OCI-LY1 (cell line): ENCODE results near the gene CAMTA1.

Experiments
- H2AFZ ChIP-seq: fragments of 200-600 bp; sonication (generic), shearing (Covaris generic); 2 replicates; pipeline ENCODE4 v1.6.0; 2014; ENCODE audit warnings: antibody characterized with exemption, mild to moderate bottlenecking, low read length
- H3F3A ChIP-seq: fragments of 200-600 bp; sonication (generic), shearing (Covaris generic); 2 replicates; pipeline ENCODE4 v1.6.0; 2014; ENCODE audit warnings: mild to moderate bottlenecking, antibody characterized with exemption, low read length, moderate library complexity; ENCODE audit not compliant: insufficient read depth
- H3K27ac ChIP-seq: fragments of 200-600 bp; sonication (generic); 2 replicates; pipeline ENCODE4 v1.5.1; 2014; ENCODE audit warnings: low read length, mixed run types, mild to moderate bottlenecking, low read depth; ENCODE audit not compliant: poor library complexity, severe bottlenecking
- H3K27me3 ChIP-seq: fragments of 200-600 bp; sonication (generic); 2 replicates; pipeline ENCODE4 v1.6.0; 2014; ENCODE audit warnings: antibody characterized with exemption, mild to moderate bottlenecking, low read length, moderate library complexity; ENCODE audit not compliant: insufficient read depth
- H3K36me3 ChIP-seq: fragments of 200-600 bp; sonication (generic); 2 replicates; pipeline ENCODE4 v1.6.1; 2014; ENCODE audit warnings: mild to moderate bottlenecking, antibody characterized with exemption, low read length, moderate library complexity, mixed read lengths; ENCODE audit not compliant: insufficient read depth
- H3K4me1 ChIP-seq: fragments of 200-600 bp; sonication (generic); 2 replicates; pipeline ENCODE4 v1.5.1; 2014; ENCODE audit warnings: mild to moderate bottlenecking, low read length, moderate library complexity; ENCODE audit not compliant: insufficient read depth, severe bottlenecking
- H3K4me2 ChIP-seq: fragments of 200-600 bp; sonication (generic), shearing (Covaris generic); 2 replicates; pipeline ENCODE4 v1.6.1; 2014; ENCODE audit warnings: low read length
- H3K4me3 ChIP-seq: fragments of 200-600 bp; sonication (generic); 2 replicates; pipeline ENCODE4 v1.5.1; 2014; ENCODE audit warnings: low read length, low read depth, mild to moderate bottlenecking, mixed read lengths; ENCODE audit not compliant: poor library complexity, severe bottlenecking
- H3K79me2 ChIP-seq: fragments of 200-600 bp; shearing (Covaris generic); 2 replicates; pipeline ENCODE4 v1.6.1; 2016; ENCODE audit warnings: mixed run types, low read length, mixed read lengths; ENCODE audit not compliant: insufficient read depth
- H3K9ac ChIP-seq: fragments of 200-600 bp; sonication (generic), shearing (Covaris generic); 2 replicates; pipeline ENCODE4 v1.6.1; 2014; ENCODE audit warnings: mild to moderate bottlenecking, low read length, mixed read lengths
- H3K9me2 ChIP-seq: fragments of 200-600 bp; sonication (generic), shearing (Covaris generic); 2 replicates; pipeline ENCODE4 v1.6.1; 2014; ENCODE audit warnings: low read depth, mild to moderate bottlenecking, low read length, mixed read lengths
- H3K9me3 ChIP-seq: fragments of 200-600 bp; shearing (Covaris generic); 2 replicates; pipeline ENCODE4 v1.6.1; 2014; ENCODE audit warnings: low read length, mixed read lengths
- H4K20me1 ChIP-seq: fragments of 200-600 bp; sonication (generic), shearing (Covaris generic); 2 replicates; pipeline ENCODE4 v1.6.0; 2016; ENCODE audit warnings: mild to moderate bottlenecking, low read length; ENCODE audit not compliant: insufficient read depth
- EZH2 ChIP-seq: fragments of 200-600 bp; sonication (generic), shearing (Covaris generic); IDR thresholded peaks from 2 replicates; pipeline ENCODE4 v1.8.0; 2017; ENCODE audit warnings: borderline replicate concordance, mixed run types, mild to moderate bottlenecking, antibody characterized with exemption, low read length, moderate library complexity, mixed read lengths
- TF ChIP-seq, protein P1 (sequence below): fragments of 200-600 bp; sonication (generic), shearing (Covaris generic); IDR thresholded peaks from 2 replicates; pipeline ENCODE4 v1.5.1; 2017; ENCODE audit warnings: mild to moderate bottlenecking, antibody characterized with exemption, low read length, moderate library complexity, mixed read lengths

The CAMTA1 gene

DNA sequence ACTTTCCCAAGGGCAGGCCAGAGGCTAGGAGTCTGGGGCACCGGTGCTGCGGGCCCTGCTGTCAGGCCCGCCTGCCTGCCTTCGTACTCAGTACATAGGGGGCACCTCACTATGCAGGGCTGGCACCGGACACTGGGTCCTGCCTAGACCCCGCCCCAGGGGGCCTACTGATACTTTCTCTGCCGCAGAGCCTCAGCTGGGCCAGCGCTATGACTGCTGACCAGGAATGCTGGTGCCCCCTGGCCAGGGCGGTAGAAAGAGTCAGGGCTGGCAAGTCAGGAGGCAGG, 857.1 kb downstream of the CAMTA1 start:
- no peaks in the 10 kb centered on the region for H4K20me1 ChIP-seq
- no peaks in the 10 kb centered on the region for H3K79me2 ChIP-seq
- H3K4me2 ChIP-seq = no peak overlapping the region
- H3K4me3 ChIP-seq = no peak overlapping the region
- H3K27ac ChIP-seq = no peak overlapping the region
- no peaks in the 10 kb centered on the region for H3K4me1 ChIP-seq
- H3K27me3 ChIP-seq = no peaks in the 10 kb centered on the region; the same call in 1 of the 2 replicates
- no peaks in the 10 kb centered on the region for H3F3A ChIP-seq
- no peak for TF ChIP-seq EZH2
- TF ChIP-seq, protein P1, sequence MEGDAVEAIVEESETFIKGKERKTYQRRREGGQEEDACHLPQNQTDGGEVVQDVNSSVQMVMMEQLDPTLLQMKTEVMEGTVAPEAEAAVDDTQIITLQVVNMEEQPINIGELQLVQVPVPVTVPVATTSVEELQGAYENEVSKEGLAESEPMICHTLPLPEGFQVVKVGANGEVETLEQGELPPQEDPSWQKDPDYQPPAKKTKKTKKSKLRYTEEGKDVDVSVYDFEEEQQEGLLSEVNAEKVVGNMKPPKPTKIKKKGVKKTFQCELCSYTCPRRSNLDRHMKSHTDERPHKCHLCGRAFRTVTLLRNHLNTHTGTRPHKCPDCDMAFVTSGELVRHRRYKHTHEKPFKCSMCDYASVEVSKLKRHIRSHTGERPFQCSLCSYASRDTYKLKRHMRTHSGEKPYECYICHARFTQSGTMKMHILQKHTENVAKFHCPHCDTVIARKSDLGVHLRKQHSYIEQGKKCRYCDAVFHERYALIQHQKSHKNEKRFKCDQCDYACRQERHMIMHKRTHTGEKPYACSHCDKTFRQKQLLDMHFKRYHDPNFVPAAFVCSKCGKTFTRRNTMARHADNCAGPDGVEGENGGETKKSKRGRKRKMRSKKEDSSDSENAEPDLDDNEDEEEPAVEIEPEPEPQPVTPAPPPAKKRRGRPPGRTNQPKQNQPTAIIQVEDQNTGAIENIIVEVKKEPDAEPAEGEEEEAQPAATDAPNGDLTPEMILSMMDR = no peak
- no peaks in the 10 kb centered on the region for H3K9me3 ChIP-seq
- no peak overlapping the region for H3K9ac ChIP-seq
- no peaks in the 10 kb centered on the region for H3K36me3 ChIP-seq
- H3K9me2 ChIP-seq = no peaks in the 10 kb centered on the region
- no peak overlapping the region for H2AFZ ChIP-seq

DNA sequence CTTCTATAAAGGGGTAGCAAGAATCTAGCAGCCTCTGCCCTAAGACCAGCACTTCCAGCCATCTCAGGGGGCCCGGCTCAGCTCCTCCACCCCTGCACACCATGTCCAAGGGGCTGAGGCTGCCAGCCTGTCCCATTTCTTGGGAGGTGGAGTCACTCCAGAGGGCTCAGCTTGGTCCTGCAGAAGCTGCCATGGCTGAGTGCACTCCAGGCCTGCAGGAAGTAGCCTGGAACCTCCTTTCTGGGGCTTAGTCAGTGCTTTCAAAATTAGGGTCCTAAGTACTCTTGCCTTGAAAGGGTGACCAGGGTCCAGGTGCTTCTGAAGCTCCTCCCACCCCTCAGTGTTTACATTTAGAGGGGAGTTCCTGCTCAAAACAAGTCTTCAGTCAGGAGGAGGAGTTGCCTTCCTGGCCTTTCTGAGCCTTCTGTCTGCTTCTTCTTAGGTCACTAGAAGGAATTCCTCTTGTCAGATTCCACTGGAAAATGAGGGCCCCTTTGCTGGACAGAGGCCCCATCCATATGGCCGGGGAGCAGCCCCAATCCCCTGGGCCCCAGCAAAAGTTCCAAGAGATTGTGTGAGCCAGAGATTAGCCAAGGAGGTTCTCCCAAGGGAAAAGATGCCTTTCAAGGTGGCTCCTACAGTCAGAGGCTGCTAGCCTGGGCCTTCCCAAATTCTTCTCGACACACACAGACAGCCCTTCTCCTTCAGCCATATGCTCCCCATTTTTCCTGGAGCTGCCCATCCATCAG, 857.7 kb downstream of the CAMTA1 start:
- no peak overlapping the region for H3K27ac ChIP-seq
- H3K4me1 ChIP-seq = no peaks in the 10 kb centered on the region
- H3K9me2 ChIP-seq = no peaks in the 10 kb centered on the region
- H3K27me3 ChIP-seq = no peaks in the 10 kb centered on the region; the same call in 1 of the 2 replicates
- H3K36me3 ChIP-seq = no peaks in the 10 kb centered on the region
- H3K4me3 ChIP-seq = no peak overlapping the region
- TF ChIP-seq, protein P1 = no peak
- TF ChIP-seq EZH2 = no peak
- H3K79me2 ChIP-seq = no peaks in the 10 kb centered on the region
- H4K20me1 ChIP-seq = no peaks in the 10 kb centered on the region
- H2AFZ ChIP-seq = no peak overlapping the region
- no peaks in the 10 kb centered on the region for H3K9me3 ChIP-seq
- H3K9ac ChIP-seq = no peak overlapping the region
- no peak overlapping the region for H3K4me2 ChIP-seq
- no peaks in the 10 kb centered on the region for H3F3A ChIP-seq

DNA sequence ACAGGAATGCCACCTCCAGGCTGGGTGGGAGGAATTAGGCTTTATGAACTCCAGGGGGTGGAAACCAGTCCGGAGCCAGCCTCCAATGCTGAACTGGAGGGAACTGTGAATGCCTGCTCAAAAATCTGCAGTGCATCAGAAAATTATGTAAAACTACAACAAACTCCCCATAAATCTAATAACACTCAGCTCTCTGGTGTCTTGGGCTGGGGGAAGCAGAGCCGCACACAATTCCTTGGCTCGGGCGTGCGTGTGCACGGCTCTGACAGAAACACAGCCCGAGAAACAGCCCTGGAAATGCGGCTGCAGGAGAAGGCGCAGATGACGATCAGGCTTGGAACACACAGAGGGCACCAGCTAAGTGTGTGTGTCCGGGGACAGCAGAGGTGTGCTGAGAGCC, 858.3 kb downstream of the CAMTA1 start:
- no peak overlapping the region for H3K9ac ChIP-seq
- H3K4me1 ChIP-seq = no peaks in the 10 kb centered on the region
- no peaks in the 10 kb centered on the region for H3K36me3 ChIP-seq
- no peaks in the 10 kb centered on the region for H3F3A ChIP-seq
- no peak overlapping the region for H3K27ac ChIP-seq
- no peaks in the 10 kb centered on the region for H3K79me2 ChIP-seq
- H3K9me2 ChIP-seq = no peaks in the 10 kb centered on the region
- no peaks in the 10 kb centered on the region for H4K20me1 ChIP-seq
- H3K4me3 ChIP-seq = no peak overlapping the region
- TF ChIP-seq EZH2 = no peak
- TF ChIP-seq, protein P1 = no peak
- no peak overlapping the region for H3K4me2 ChIP-seq
- H3K27me3 ChIP-seq = no peaks in the 10 kb centered on the region; the same call in 1 of the 2 replicates
- no peaks in the 10 kb centered on the region for H3K9me3 ChIP-seq
- H2AFZ ChIP-seq = no peak overlapping the region
